Lung (tissue), 12 donors: Measurements from ENCODE around the gene ELOVL6. TPM values are rescaled to one million over a fixed set of nuclear protein-coding genes. Genes with fewer than 3 reads are reported as not detected.

Experiments used
- ATAC-seq: fragments of 200-7000 bp; cut with Tn5 transposase; one replicate; pipeline ENCODE4 v1.9.1; 2020; ENCODE audit warnings: moderate number of reproducible peaks; ENCODE audit not compliant: insufficient read depth, low FRiP score
- DNase-seq, 3 donors: peaks; one replicate each; pipeline ENCODE4 v3.0.0-alpha.2; 2013 to 2017
- H3K27ac ChIP-seq, 2 donors: one replicate each; pipeline ENCODE4 v1.5.1; 2013; ENCODE audit warnings: mild to moderate bottlenecking in 2 of 2, moderate library complexity in 2 of 2, control low read depth in 1 of 2, inconsistent platforms in 1 of 2, low read depth in 1 of 2, low read length in 1 of 2
- H3K27me3 ChIP-seq, 3 donors: one replicate each; pipeline ENCODE4 v1.5.1; 2013; ENCODE audit warnings: low read length in 2 of 3; ENCODE audit not compliant: control insufficient read depth in 3 of 3, insufficient read depth in 3 of 3
- H3K36me3 ChIP-seq, 4 donors: one replicate each; pipeline ENCODE4 v1.5.1; 2013; ENCODE audit warnings: low read length in 4 of 4, mild to moderate bottlenecking in 1 of 4, moderate library complexity in 1 of 4; ENCODE audit not compliant: control insufficient read depth in 4 of 4, insufficient read depth in 4 of 4
- H3K4me1 ChIP-seq, 5 donors: one replicate each; pipeline ENCODE4 v1.5.1; 2013; ENCODE audit warnings: low read length in 5 of 5, mild to moderate bottlenecking in 2 of 5, moderate library complexity in 1 of 5; ENCODE audit not compliant: control insufficient read depth in 5 of 5, insufficient read depth in 5 of 5
- H3K4me3 ChIP-seq: one replicate; pipeline ENCODE4 v1.5.1; 2013; ENCODE audit warnings: mild to moderate bottlenecking, control low read depth, moderate library complexity
- H3K9ac ChIP-seq, 2 donors: one replicate each; pipeline ENCODE4 v1.5.1; 2013; ENCODE audit warnings: low read length in 2 of 2, control low read depth in 1 of 2; ENCODE audit not compliant: insufficient read depth in 1 of 2
- H3K9me3 ChIP-seq, 4 donors: one replicate each; pipeline ENCODE4 v1.5.1; 2013; ENCODE audit warnings: low read length in 3 of 4, mild to moderate bottlenecking in 1 of 4, moderate library complexity in 1 of 4; ENCODE audit not compliant: control insufficient read depth in 4 of 4, insufficient read depth in 3 of 4
- WGBS, 2 donors: extraction: QIAGEN DNeasy Blood & Tissue Kit; methylation state at CpG; one replicate each; pipeline ENCODE4 v1.1.7; 2013; 5-methylcytosine and 5-hydroxymethylcytosine counted together
- polyA plus RNA-seq, 2 donors: library from polyadenylated mRNA; stranded (reverse); fragments of 200-250 nt; gene quantifications; one replicate each; pipeline ENCODE4 v1.2.1, GENCODE V29; 2013
- total RNA-seq, 2 donors: library from RNA; depleted of rRNA in 1 of 2; stranded (reverse); fragments of >200 nt in 1 of 2; gene quantifications; one replicate each; pipeline ENCODE4 v1.2.1, GENCODE V29; 2014 to 2021
- TF ChIP-seq, protein P1 (sequence below): IDR thresholded peaks from 2 replicates; pipeline ENCODE4 v1.5.1; 2012; ENCODE audit warnings: mild to moderate bottlenecking; ENCODE audit errors: control extremely low read depth, extremely low read depth
- donor health status: control.
- donor health status: control.
- donor health status: Bipolar disorder and iron deficiency.
- donor health status: healthy.
- donor health status: DM: yes; HTN: yes; CAD: no.

The ELOVL6 gene
- total and polyA plus RNA-seq, 4 donors: 5.5 to 21.1 (median 12.7) TPM

DNA sequence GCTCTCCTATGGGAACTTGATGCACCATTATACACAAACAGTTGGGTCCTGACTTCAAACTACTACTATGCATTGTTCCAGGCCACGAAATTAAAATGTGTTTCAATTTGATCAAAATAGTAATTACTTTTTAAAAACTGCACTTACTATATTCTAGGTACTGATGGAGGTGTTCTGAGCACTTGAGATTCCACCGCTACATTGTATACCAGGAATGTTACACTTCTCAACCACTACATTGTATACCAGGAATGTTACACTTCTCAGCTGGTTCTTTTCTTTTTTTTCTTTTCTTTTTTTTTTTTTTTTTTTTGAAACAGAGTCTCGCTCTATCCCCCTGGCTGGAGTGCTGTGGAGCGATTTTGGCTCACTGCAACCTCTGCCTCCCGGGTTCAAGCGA lies 77.9 kb downstream of the ELOVL6 start:
- H3K27ac ChIP-seq: no peak overlapping the region
- ATAC-seq: no peak
- no peaks in the 10 kb centered on the region for H3K4me1 ChIP-seq
- WGBS, 2 donors: 90 to 93% methylated on average over 6 of the region's 6 CpGs
- H3K9ac ChIP-seq: no peak overlapping the region
- no peaks in the 10 kb centered on the region for H3K36me3 ChIP-seq
- peak in 1 of 3 donors; percentile 54 for DNase-seq
- TF ChIP-seq, protein P1, sequence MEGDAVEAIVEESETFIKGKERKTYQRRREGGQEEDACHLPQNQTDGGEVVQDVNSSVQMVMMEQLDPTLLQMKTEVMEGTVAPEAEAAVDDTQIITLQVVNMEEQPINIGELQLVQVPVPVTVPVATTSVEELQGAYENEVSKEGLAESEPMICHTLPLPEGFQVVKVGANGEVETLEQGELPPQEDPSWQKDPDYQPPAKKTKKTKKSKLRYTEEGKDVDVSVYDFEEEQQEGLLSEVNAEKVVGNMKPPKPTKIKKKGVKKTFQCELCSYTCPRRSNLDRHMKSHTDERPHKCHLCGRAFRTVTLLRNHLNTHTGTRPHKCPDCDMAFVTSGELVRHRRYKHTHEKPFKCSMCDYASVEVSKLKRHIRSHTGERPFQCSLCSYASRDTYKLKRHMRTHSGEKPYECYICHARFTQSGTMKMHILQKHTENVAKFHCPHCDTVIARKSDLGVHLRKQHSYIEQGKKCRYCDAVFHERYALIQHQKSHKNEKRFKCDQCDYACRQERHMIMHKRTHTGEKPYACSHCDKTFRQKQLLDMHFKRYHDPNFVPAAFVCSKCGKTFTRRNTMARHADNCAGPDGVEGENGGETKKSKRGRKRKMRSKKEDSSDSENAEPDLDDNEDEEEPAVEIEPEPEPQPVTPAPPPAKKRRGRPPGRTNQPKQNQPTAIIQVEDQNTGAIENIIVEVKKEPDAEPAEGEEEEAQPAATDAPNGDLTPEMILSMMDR: no peak
- no peaks in the 10 kb centered on the region for H3K9me3 ChIP-seq
- H3K27me3 ChIP-seq: no peaks in the 10 kb centered on the region
- H3K4me3 ChIP-seq: no peak overlapping the region

GRCh38 chr4:110119880-110120279 lies 78.5 kb downstream of the ELOVL6 start:
- H3K9me3 ChIP-seq: no peaks in the 10 kb centered on the region
- DNase-seq (no peak), ATAC-seq (no peak)
- H3K4me3 ChIP-seq: no peak overlapping the region
- WGBS, 2 donors: 88 to 89% methylated on average over 1 of the region's 1 CpG
- H3K9ac ChIP-seq: no peak overlapping the region
- H3K27ac ChIP-seq: no peak overlapping the region
- no peaks in the 10 kb centered on the region for H3K36me3 ChIP-seq
- H3K27me3 ChIP-seq: no peaks in the 10 kb centered on the region
- TF ChIP-seq, protein P1: no peak
- H3K4me1 ChIP-seq: no peaks in the 10 kb centered on the region

- H3K4me3 ChIP-seq: no peak overlapping the region
These were observed 79.1 kb downstream of the ELOVL6 start for GRCh38 chr4:110119337-110119736.

More at GRCh38 chr4:110119337-110119736, 79.1 kb downstream of the ELOVL6 start:
- DNase-seq (peak; percentile 33 to 68 (median 51)), ATAC-seq (no peak)
- H3K27me3 ChIP-seq: no peaks in the 10 kb centered on the region
- no peak overlapping the region for H3K27ac ChIP-seq
- H3K9me3 ChIP-seq: no peaks in the 10 kb centered on the region
- TF ChIP-seq, protein P1: no peak
- no peaks in the 10 kb centered on the region for H3K4me1 ChIP-seq
- no peak overlapping the region for H3K9ac ChIP-seq
- 32 to 39% methylated on average over 3 of the region's 3 CpGs for WGBS, 2 donors
- H3K36me3 ChIP-seq: no peaks in the 10 kb centered on the region
